Gastrocnemius medialis (tissue), 4 donors: Measurements from ENCODE around the gene CNTNAP3B.
"Not testable (repeated sequence)": the region's sequence is repeated elsewhere in the genome, so short reads cannot be mapped to it uniquely, and the experiment has no call there.

ENCODE experiments used
- CTCF ChIP-seq, 5 experiments: fragments of 450-650 bp in 3 of 5; fragments of 200-600 bp in 2 of 5; sonication (generic) in 2 of 5; IDR thresholded peaks in 4 of 5; conservative IDR thresholded peaks in 1 of 5; 1 replicate in 4 of 5; 2 replicates in 1 of 5; pipeline ENCODE4 v1.5.1; 2016 to 2019; ENCODE audit warnings: antibody characterized with exemption in 5 of 5, mild to moderate bottlenecking in 3 of 5, moderate library complexity in 3 of 5
- POLR2A ChIP-seq, 2 donors: fragments of 450-650 bp; IDR thresholded peaks; one replicate each; pipeline ENCODE4 v1.6.1; 2017; ENCODE audit warnings: antibody characterized with exemption in 2 of 2, mild to moderate bottlenecking in 2 of 2, moderate library complexity in 2 of 2

- not testable (repeated sequence) for TF ChIP-seq POLR2A (IDR thresholded peaks at IDR 0.05); CTCF (IDR thresholded peaks at IDR 0.05 in 4 of 5, conservative IDR thresholded peaks at IDR 0.05 in 1 of 5)
Observed at GRCh38 chr9:41905488-41905887, 223.7 kb downstream of the CNTNAP3B start.
